ENCODE measurements around the gene SELENON. TPM values are rescaled to one million over a fixed set of nuclear protein-coding genes. Genes with fewer than 3 reads are reported as not detected.

Gene SELENON
- polyA plus RNA-seq, 1 experiment: 39.9 TPM

GRCh38 chr1:25774921-25775771 is 24.8 kb upstream of the SELENON start:
- Histone ChIP-seq H3K4me3 (ENCODE audit: low read depth, low read length) (no peak overlapping the region), H3K36me3 (ENCODE audit: control insufficient read depth, insufficient read depth, low read length) (no peaks in the 10 kb centered on the region), H3K27me3 (ENCODE audit: control insufficient read depth, insufficient read depth, low read length) (no peaks in the 10 kb centered on the region; the same call in 1 of the 2 replicates)
- no peak for TF ChIP-seq CTCF (IDR thresholded peaks at IDR 0.05; ENCODE audit: insufficient read depth, low read depth, low read length)
- no peak for DNase-seq (ENCODE audit: low read depth)
- POLR2A ChIA-PET: no interaction called here
- CTCF ChIA-PET: interaction anchor here (1.0 to 1.7 kb wide), 4 partner anchors 10 to 259 kb away, joined by 3 to 6 read pairs (median 3); no protein-coding TSS in a partner anchor

GRCh38 chr1:25779388-25779787 is 20.6 kb upstream of the SELENON start:
- ChIA-PET POLR2A (no interaction called here), CTCF (interaction anchor here (0.6 kb wide), 1 partner anchor 13 kb away, joined by 3 read pairs; no protein-coding TSS in a partner anchor)
- Histone ChIP-seq H3K36me3 (ENCODE audit: control insufficient read depth, insufficient read depth, low read length) (no peaks in the 10 kb centered on the region), H3K27me3 (ENCODE audit: control insufficient read depth, insufficient read depth, low read length) (no peaks in the 10 kb centered on the region), H3K4me3 (ENCODE audit: low read depth, low read length) (no peak overlapping the region)
- no peak for DNase-seq (ENCODE audit: low read depth)
- TF ChIP-seq CTCF (IDR thresholded peaks at IDR 0.05; ENCODE audit: insufficient read depth, low read depth, low read length): no peak

- H3K27me3 ChIP-seq (ENCODE audit: control insufficient read depth, insufficient read depth, low read length): no peaks in the 10 kb centered on the region
- ChIA-PET CTCF (interaction anchor here (0.6 kb wide), 1 partner anchor 14 kb away, joined by 3 read pairs; no protein-coding TSS in a partner anchor), POLR2A (no interaction called here)
- no peak for TF ChIP-seq CTCF (IDR thresholded peaks at IDR 0.05; ENCODE audit: insufficient read depth, low read depth, low read length)
- no peaks in the 10 kb centered on the region for H3K36me3 ChIP-seq (ENCODE audit: control insufficient read depth, insufficient read depth, low read length)
- H3K4me3 ChIP-seq (ENCODE audit: low read depth, low read length): no peak overlapping the region
- no peak for DNase-seq (ENCODE audit: low read depth)
These were observed 20.1 kb upstream of the SELENON start for GRCh38 chr1:25779894-25780293.

GRCh38 chr1:25780318-25781129 is 19.5 kb upstream of the SELENON start:
- Histone ChIP-seq H3K27me3 (ENCODE audit: control insufficient read depth, insufficient read depth, low read length) (no peaks in the 10 kb centered on the region), H3K4me3 (ENCODE audit: low read depth, low read length) (no peak overlapping the region), H3K36me3 (ENCODE audit: control insufficient read depth, insufficient read depth, low read length) (no peaks in the 10 kb centered on the region)
- ChIA-PET POLR2A (no interaction called here), CTCF (no interaction called here)
- DNase-seq (ENCODE audit: low read depth): no peak
- TF ChIP-seq CTCF (IDR thresholded peaks at IDR 0.05; ENCODE audit: insufficient read depth, low read depth, low read length): no peak

GRCh38 chr1:25781130-25781433 is 18.9 kb upstream of the SELENON start:
- ChIA-PET CTCF (no interaction called here), POLR2A (no interaction called here)
- Histone ChIP-seq H3K4me3 (ENCODE audit: low read depth, low read length) (no peak overlapping the region), H3K27me3 (ENCODE audit: control insufficient read depth, insufficient read depth, low read length) (no peaks in the 10 kb centered on the region), H3K36me3 (ENCODE audit: control insufficient read depth, insufficient read depth, low read length) (no peaks in the 10 kb centered on the region)
- DNase-seq (ENCODE audit: low read depth): no peak
- no peak for TF ChIP-seq CTCF (IDR thresholded peaks at IDR 0.05; ENCODE audit: insufficient read depth, low read depth, low read length)
